Caco-2 (cell line): ENCODE data around the gene ATXN7L3. TPM values are rescaled to one million over a fixed set of nuclear protein-coding genes. Genes with fewer than 3 reads are reported as not detected.

Experiments used
- BruUV-seq: library from RNA; stranded (reverse); fragments of 400-500 nt; replicated peaks from 2 replicates; lab custom pipeline; 2021; lab: Mats Ljungman, UMichigan
- CTCF ChIA-PET: fragments of 300-600 bp; sonication (Branson Sonifier 250); formaldehyde crosslinking; loops from one replicate; lab custom pipeline; 2022; ENCODE audit warnings: antibody characterized with exemption; lab: Charles Lee
- POLR2A ChIA-PET: fragments of 300-600 bp; sonication (Branson Sonifier 250); formaldehyde crosslinking; loops from one replicate; lab custom pipeline; 2022; ENCODE audit warnings: antibody characterized with exemption; lab: Charles Lee
- DNase-seq, 2 experiments: peaks; one replicate each; pipeline versions ENCODE4 v3.0.0 to v3.0.0-alpha.2; 2020 to 2022
- H3K27me3 ChIP-seq: replicated peaks from 2 replicates; pipeline ENCODE4 v1.6.0; 2011; ENCODE audit warnings: low read length; ENCODE audit not compliant: control insufficient read depth, insufficient read depth
- H3K36me3 ChIP-seq: 2 replicates; pipeline ENCODE4 v1.5.1; 2011; ENCODE audit warnings: low read length; ENCODE audit not compliant: control insufficient read depth, insufficient read depth
- H3K4me1 ChIP-seq: fragments of 250-450 bp; sonication (Bioruptor Pico); 2 replicates; pipeline ENCODE4 v1.5.1; 2020; ENCODE audit warnings: mild to moderate bottlenecking
- H3K4me3 ChIP-seq: 2 replicates; pipeline ENCODE4 v1.5.1; 2011; ENCODE audit warnings: low read depth, mild to moderate bottlenecking, control low read depth, low read length
- H3K9me3 ChIP-seq: fragments of 250-450 bp; sonication (Bioruptor Pico); 2 replicates; pipeline ENCODE4 v1.5.1; 2020; ENCODE audit warnings: mild to moderate bottlenecking, moderate library complexity
- H3K27ac Mint-ChIP-seq: one replicate; pipeline ENCODE4 v1.8.0; 2022; ENCODE audit warnings: mixed read lengths; ENCODE audit not compliant: unreplicated experiment
- H3K27me3 Mint-ChIP-seq: one replicate; pipeline ENCODE4 v1.8.0; 2022; ENCODE audit warnings: mixed read lengths; ENCODE audit not compliant: insufficient read depth, unreplicated experiment
- H3K36me3 Mint-ChIP-seq: one replicate; pipeline ENCODE4 v1.8.0; 2022; ENCODE audit warnings: mild to moderate bottlenecking, mixed read lengths; ENCODE audit not compliant: insufficient read depth, unreplicated experiment
- H3K4me1 Mint-ChIP-seq: one replicate; pipeline ENCODE4 v1.8.0; 2022; ENCODE audit warnings: low read depth, mixed read lengths; ENCODE audit not compliant: unreplicated experiment
- H3K4me3 Mint-ChIP-seq: one replicate; pipeline ENCODE4 v1.8.0; 2022; ENCODE audit warnings: mild to moderate bottlenecking, moderate library complexity, mixed read lengths; ENCODE audit not compliant: unreplicated experiment
- H3K9me3 Mint-ChIP-seq: one replicate; pipeline ENCODE4 v1.8.0; 2022; ENCODE audit warnings: mixed read lengths; ENCODE audit not compliant: unreplicated experiment
- intact Hi-C: fragments of 100-400 bp; cut with micrococcal nuclease; formaldehyde crosslinking; loops from one replicate; pipeline ENCODE4 v1.10.0; 2022; ENCODE audit not compliant: unreplicated experiment
- total RNA-seq: library from RNA; stranded (reverse); gene quantifications from 2 replicates; pipeline ENCODE4 v1.2.3, GENCODE V29; 2022
- TF ChIP-seq, protein P1 (sequence below), 2 experiments: fragments of 200-600 bp in 1 of 2; IDR thresholded peaks; 1 replicate in 1 of 2; 2 replicates in 1 of 2; pipeline versions ENCODE4 v1.5.1 to v1.8.0; 2011 to 2022; ENCODE audit warnings: antibody characterized with exemption in 1 of 2, control low read depth in 1 of 2, inconsistent platforms in 1 of 2, low read depth in 1 of 2, low read length in 1 of 2, mild to moderate bottlenecking in 1 of 2, moderate library complexity in 1 of 2; ENCODE audit not compliant: insufficient read depth in 1 of 2, severe bottlenecking in 1 of 2, unreplicated experiment in 1 of 2

The ATXN7L3 gene
- total RNA-seq, 1 experiment from 2014 or later: 92.0 TPM

- DNase-seq: no peak
- no peak overlapping the region for H3K27ac Mint-ChIP-seq
- H3K27me3 Mint-ChIP-seq: no peaks in the 10 kb centered on the region
- Histone ChIP-seq H3K4me3 (no peak overlapping the region), H3K4me1 (peaks cover 5% of the 10 kb centered on the region; the same call in 1 of the 2 replicates), H3K27me3 (no peaks in the 10 kb centered on the region), H3K36me3 (peaks cover 11% of the 10 kb centered on the region), H3K9me3 (no peaks in the 10 kb centered on the region)
- H3K9me3 Mint-ChIP-seq: no peaks in the 10 kb centered on the region
- intact Hi-C loops: no loop called here
- TF ChIP-seq, protein P1, sequence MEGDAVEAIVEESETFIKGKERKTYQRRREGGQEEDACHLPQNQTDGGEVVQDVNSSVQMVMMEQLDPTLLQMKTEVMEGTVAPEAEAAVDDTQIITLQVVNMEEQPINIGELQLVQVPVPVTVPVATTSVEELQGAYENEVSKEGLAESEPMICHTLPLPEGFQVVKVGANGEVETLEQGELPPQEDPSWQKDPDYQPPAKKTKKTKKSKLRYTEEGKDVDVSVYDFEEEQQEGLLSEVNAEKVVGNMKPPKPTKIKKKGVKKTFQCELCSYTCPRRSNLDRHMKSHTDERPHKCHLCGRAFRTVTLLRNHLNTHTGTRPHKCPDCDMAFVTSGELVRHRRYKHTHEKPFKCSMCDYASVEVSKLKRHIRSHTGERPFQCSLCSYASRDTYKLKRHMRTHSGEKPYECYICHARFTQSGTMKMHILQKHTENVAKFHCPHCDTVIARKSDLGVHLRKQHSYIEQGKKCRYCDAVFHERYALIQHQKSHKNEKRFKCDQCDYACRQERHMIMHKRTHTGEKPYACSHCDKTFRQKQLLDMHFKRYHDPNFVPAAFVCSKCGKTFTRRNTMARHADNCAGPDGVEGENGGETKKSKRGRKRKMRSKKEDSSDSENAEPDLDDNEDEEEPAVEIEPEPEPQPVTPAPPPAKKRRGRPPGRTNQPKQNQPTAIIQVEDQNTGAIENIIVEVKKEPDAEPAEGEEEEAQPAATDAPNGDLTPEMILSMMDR (IDR thresholded peaks at IDR 0.05; ENCODE audit: insufficient read depth in 1 of 2, low read depth in 1 of 2, low read length in 1 of 2, severe bottlenecking in 1 of 2, unreplicated experiment in 1 of 2): no peak
- H3K4me1 Mint-ChIP-seq: no peaks in the 10 kb centered on the region
- no peak overlapping the region for H3K4me3 Mint-ChIP-seq
- no TSS peak for BruUV-seq
- CTCF ChIA-PET: interaction anchor here (1.0 to 1.3 kb wide), 2 partner anchors 92 to 111 kb away, joined by 3 to 4 read pairs; partner anchors contain the start of gene RUNDC3A
- H3K36me3 Mint-ChIP-seq: peaks cover 62% of the 10 kb centered on the region
- POLR2A ChIA-PET: no interaction called here
Observed at GRCh38 chr17:44216173-44216572, 16.5 kb upstream of the ATXN7L3 start.

DNA sequence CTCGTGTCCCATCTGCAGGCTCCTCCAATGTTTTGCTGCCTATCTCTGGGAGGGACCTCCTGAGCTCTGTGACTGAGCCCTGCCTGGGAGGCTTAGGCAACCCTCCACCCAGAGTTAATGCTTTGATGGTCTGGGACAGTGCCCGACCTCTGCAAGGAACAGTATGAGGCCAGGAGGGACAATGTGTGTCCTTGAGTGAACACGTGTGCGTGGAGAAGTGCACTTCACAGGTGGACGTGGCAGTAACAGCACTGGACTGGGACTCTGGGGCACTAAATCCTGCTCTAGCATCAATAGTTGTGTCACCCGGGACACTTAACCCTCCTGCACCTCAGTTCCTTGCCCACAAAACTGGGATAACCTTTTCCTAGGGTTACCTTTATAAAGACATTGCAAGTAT, 15.2 kb upstream of the ATXN7L3 start:
- Histone ChIP-seq H3K36me3 (peaks cover 11% of the 10 kb centered on the region), H3K4me3 (no peak overlapping the region), H3K4me1 (peaks cover 5% of the 10 kb centered on the region; the same call in 1 of the 2 replicates), H3K27me3 (no peaks in the 10 kb centered on the region), H3K9me3 (no peaks in the 10 kb centered on the region)
- Mint-ChIP-seq H3K4me3 (no peak overlapping the region), H3K27me3 (no peaks in the 10 kb centered on the region), H3K36me3 (peaks cover 60% of the 10 kb centered on the region), H3K9me3 (no peaks in the 10 kb centered on the region), H3K4me1 (no peaks in the 10 kb centered on the region), H3K27ac (no peak overlapping the region)
- CTCF ChIA-PET: no interaction called here
- no TSS peak for BruUV-seq
- DNase-seq: no peak
- POLR2A ChIA-PET: no interaction called here
- TF ChIP-seq, protein P1 (IDR thresholded peaks at IDR 0.05; ENCODE audit: insufficient read depth in 1 of 2, low read depth in 1 of 2, low read length in 1 of 2, severe bottlenecking in 1 of 2, unreplicated experiment in 1 of 2): no peak
- intact Hi-C loops: no loop called here

DNA sequence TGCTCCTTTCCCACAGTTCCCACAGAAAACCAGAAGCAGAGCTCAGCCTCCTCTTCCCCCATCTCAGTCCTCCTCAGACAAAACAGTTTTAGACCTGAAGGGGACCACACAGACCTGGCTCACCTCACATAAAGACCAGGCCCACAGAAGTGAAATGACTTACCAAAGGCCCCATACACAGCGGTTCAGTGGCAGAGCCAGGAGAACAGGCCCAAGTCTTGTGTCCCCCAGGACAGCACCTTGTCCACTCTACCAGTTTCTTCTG, 14.5 kb upstream of the ATXN7L3 start:
- DNase-seq: no peak
- TF ChIP-seq, protein P1 (IDR thresholded peaks at IDR 0.05; ENCODE audit: insufficient read depth in 1 of 2, low read depth in 1 of 2, low read length in 1 of 2, severe bottlenecking in 1 of 2, unreplicated experiment in 1 of 2): no peak
- ChIA-PET POLR2A (no interaction called here), CTCF (no interaction called here)
- Mint-ChIP-seq H3K27me3 (no peaks in the 10 kb centered on the region), H3K9me3 (no peaks in the 10 kb centered on the region), H3K36me3 (peaks cover 67% of the 10 kb centered on the region), H3K4me3 (no peak overlapping the region), H3K27ac (no peak overlapping the region), H3K4me1 (no peaks in the 10 kb centered on the region)
- Histone ChIP-seq H3K9me3 (no peaks in the 10 kb centered on the region), H3K4me3 (no peak overlapping the region), H3K4me1 (peaks cover 5% of the 10 kb centered on the region; the same call in 1 of the 2 replicates), H3K27me3 (no peaks in the 10 kb centered on the region), H3K36me3 (peaks cover 11% of the 10 kb centered on the region)
- BruUV-seq: no TSS peak
- intact Hi-C loops: no loop called here
